GM10847 (cell line): Measurements from ENCODE around the gene HOMER1.
A peak's percentile ranks its signal among the peaks of the same experiment; 100 is the strongest.

Experiments used
- POLR2A ChIP-seq: IDR thresholded peaks from 2 replicates; pipeline ENCODE4 v1.6.1; 2011; ENCODE audit not compliant: insufficient read length; ENCODE audit errors: extremely low read depth

The HOMER1 gene

GRCh38 chr5:79513704-79514390, at the start of gene HOMER1:
Gene HOMER1, minus strand, starts transcription at chr5:79514134. Its CDS starts 1,360 bp downstream, at chr5:79512774.
- TF ChIP-seq POLR2A, result peak; percentile 45

GRCh38 chr5:79563247-79563590, 49.3 kb upstream of the HOMER1 start:
- TF ChIP-seq POLR2A, result no peak

GRCh38 chr5:79562351-79563246, 48.7 kb upstream of the HOMER1 start:
- TF ChIP-seq POLR2A, result no peak

GRCh38 chr5:79561525-79561893, 47.6 kb upstream of the HOMER1 start:
- TF ChIP-seq POLR2A, result no peak

- no peak for TF ChIP-seq POLR2A
Measured at GRCh38 chr5:79560771-79561524, 47.0 kb upstream of the HOMER1 start.

GRCh38 chr5:79555418-79555817, 41.5 kb upstream of the HOMER1 start:
- TF ChIP-seq POLR2A, result no peak

- no peak for TF ChIP-seq POLR2A
Measured at GRCh38 chr5:79552984-79553383, 39.0 kb upstream of the HOMER1 start.

GRCh38 chr5:79547982-79548381, 34.0 kb upstream of the HOMER1 start:
- TF ChIP-seq POLR2A, result no peak

GRCh38 chr5:79547429-79547822, 33.5 kb upstream of the HOMER1 start:
- TF ChIP-seq POLR2A, result no peak

- no peak for TF ChIP-seq POLR2A
Measured at GRCh38 chr5:79546782-79547428, 33.0 kb upstream of the HOMER1 start.

- no peak for TF ChIP-seq POLR2A
Measured at GRCh38 chr5:79544131-79544530, 30.2 kb upstream of the HOMER1 start.

GRCh38 chr5:79540939-79541338, 27.0 kb upstream of the HOMER1 start:
- TF ChIP-seq POLR2A, result no peak

- TF ChIP-seq POLR2A, result no peak
Measured at GRCh38 chr5:79536193-79536906, 22.4 kb upstream of the HOMER1 start.

- no peak for TF ChIP-seq POLR2A
Measured at GRCh38 chr5:79535477-79536192, 21.7 kb upstream of the HOMER1 start.
